ENCODE results near the gene DCLK2. TPM values are rescaled to one million over a fixed set of nuclear protein-coding genes. Genes with fewer than 3 reads are reported as not detected.
A peak's percentile ranks its signal among the peaks of the same experiment; 100 is the strongest.

DCLK2 gene
- polyA plus RNA-seq, 1 of the 3 experiments (the other 2 are of a cell fraction), result 10.1 TPM

DNA sequence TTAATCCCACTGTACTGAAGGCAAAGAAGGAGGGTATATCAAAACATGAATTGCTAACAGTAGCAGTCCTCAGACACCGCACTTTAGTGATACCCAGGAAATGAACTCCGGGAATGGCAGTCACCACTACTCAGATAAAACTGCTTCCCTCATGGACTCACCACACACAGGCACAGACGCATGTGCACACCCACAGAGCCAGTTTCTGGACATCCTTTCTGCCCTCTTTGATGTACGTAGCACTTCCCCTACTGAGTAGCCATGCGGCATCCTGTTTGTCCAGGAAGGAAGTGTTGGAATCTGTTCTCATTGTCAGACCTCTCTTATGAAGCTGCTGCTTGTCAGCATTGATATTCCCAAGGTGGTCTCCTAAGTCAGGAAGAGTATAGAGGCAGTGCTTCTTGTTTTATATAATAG, 95.7 kb downstream of the DCLK2 start:
- Histone ChIP-seq H3K79me2 (ENCODE audit: insufficient read depth) (peaks cover 69% of the 10 kb centered on the region), H3F3A (replicated peaks; ENCODE audit: insufficient read depth) (peaks cover 49% of the 10 kb centered on the region), H3K36me3 (replicated peaks in 1 of 2; ENCODE audit: control insufficient read depth in 1 of 2, insufficient read depth in 2 of 2, low read length in 1 of 2) (no peaks in the 10 kb centered on the region), H3K27me3 (ENCODE audit: insufficient read depth) (no peaks in the 10 kb centered on the region), H3K4me1 (ENCODE audit: control insufficient read depth in 1 of 2, insufficient read depth in 2 of 2, low read depth in 1 of 2, low read length in 1 of 2) (peaks cover 29 to 32% of the 10 kb centered on the region in 2 experiments), H3K4me3 (ENCODE audit: low read depth in 2 of 2, low read length in 1 of 2) (no peak overlapping the region), H3K27ac (ENCODE audit: low read depth in 2 of 2, low read length in 1 of 2) (peak overlapping the region in 1 of 2 experiments; percentile 60; a peak in 1 of 4 replicates), H3K4me2 (no peak overlapping the region), H4K20me1 (ENCODE audit: insufficient read depth) (peaks cover 8% of the 10 kb centered on the region; the same call in 1 of the 2 replicates), H3K9me3 (no peaks in the 10 kb centered on the region), H2AFZ (ENCODE audit: low read depth) (no peak overlapping the region), H3K9me2 (no peaks in the 10 kb centered on the region), H3K9ac (no peak overlapping the region)
- POLR2A ChIA-PET, result no interaction called here
- WGBS (ENCODE audit: low lambda C conversion rate), result 94% methylated on average over 5 of the region's 5 CpGs
- DNase-seq, result no peak
- CTCF ChIA-PET, result interaction anchor here (1.2 kb wide), 1 partner anchor 69 kb away, joined by 5 read pairs; no protein-coding TSS in a partner anchor
- TF ChIP-seq NRF1 (IDR thresholded peaks at IDR 0.05; ENCODE audit: low read depth, low read length) (no peak), RAD21 (IDR thresholded peaks at IDR 0.05; ENCODE audit: low read length) (no peak), EZH2phosphoT487 (IDR thresholded peaks at IDR 0.05; ENCODE audit: borderline replicate concordance, low read depth) (no peak), SMC3 (IDR thresholded peaks at IDR 0.05; ENCODE audit: low read depth, low read length) (no peak), EP300 (IDR thresholded peaks at IDR 0.05; ENCODE audit: borderline replicate concordance in 1 of 2, low read depth in 1 of 2, low read length in 1 of 2) (no peak)

- H3K4me1 ChIP-seq (ENCODE audit: control insufficient read depth in 1 of 2, insufficient read depth in 2 of 2, low read depth in 1 of 2, low read length in 1 of 2), result peaks cover 31 to 32% of the 10 kb centered on the region in 2 experiments
- H3K36me3 ChIP-seq (replicated peaks in 1 of 2; ENCODE audit: control insufficient read depth in 1 of 2, insufficient read depth in 2 of 2, low read length in 1 of 2), result no peaks in the 10 kb centered on the region
- H3K4me3 ChIP-seq (ENCODE audit: low read depth in 2 of 2, low read length in 1 of 2), result no peak overlapping the region
- no peaks in the 10 kb centered on the region for H3K27me3 ChIP-seq (ENCODE audit: insufficient read depth)
- ChIA-PET CTCF (interaction anchor here (1.1 to 2.6 kb wide), 2 partner anchors 20 to 67 kb away, joined by 3 to 9 read pairs; no protein-coding TSS in a partner anchor), POLR2A (no interaction called here)
- H3K4me2 ChIP-seq, result peak overlapping the region; percentile 58; the same call in 1 of the 2 replicates
- H3K9ac ChIP-seq, result no peak overlapping the region
- H3K79me2 ChIP-seq (ENCODE audit: insufficient read depth), result peaks cover 75% of the 10 kb centered on the region; the same call in 1 of the 2 replicates
- H3K9me2 ChIP-seq, result no peaks in the 10 kb centered on the region
- H3F3A ChIP-seq (replicated peaks; ENCODE audit: insufficient read depth), result peaks cover 32% of the 10 kb centered on the region
- peaks cover 8% of the 10 kb centered on the region; the same call in 1 of the 2 replicates for H4K20me1 ChIP-seq (ENCODE audit: insufficient read depth)
- H3K9me3 ChIP-seq, result no peaks in the 10 kb centered on the region
- H3K27ac ChIP-seq (ENCODE audit: low read depth in 2 of 2, low read length in 1 of 2), result peak overlapping the region; percentile 82 to 87
- DNase-seq, result peak; percentile 34
- 7% methylated on average over 1 of the region's 1 CpG for WGBS (ENCODE audit: low lambda C conversion rate)
- no peak overlapping the region for H2AFZ ChIP-seq (ENCODE audit: low read depth)
- TF ChIP-seq GABPA (IDR thresholded peaks at IDR 0.05; ENCODE audit: low read depth) (no peak), TEAD4 (IDR thresholded peaks at IDR 0.05; ENCODE audit: borderline replicate concordance, insufficient read depth) (peak; percentile 95), GATA2 (CRISPR knock-in tag; IDR thresholded peaks at IDR 0.05) (no peak), MEF2A (IDR thresholded peaks at IDR 0.05; ENCODE audit: borderline replicate concordance, low read depth) (peak; percentile 57; the same call in 1 of the 2 replicates), FOSL2 (IDR thresholded peaks at IDR 0.05; ENCODE audit: borderline replicate concordance, low read depth) (peak; percentile 41), MXI1 (IDR thresholded peaks at IDR 0.05; ENCODE audit: low read depth, low read length) (no peak), FOXM1 (IDR thresholded peaks at IDR 0.05; ENCODE audit: low read depth) (peak; percentile 91), ZBTB33 (IDR thresholded peaks at IDR 0.05; ENCODE audit: borderline replicate concordance, low read depth) (0 out of 2 replicates have a peak, but pooled peaks have one; percentile 27), NFIC (IDR thresholded peaks at IDR 0.05; ENCODE audit: borderline replicate concordance) (peak; percentile 91), MAX (IDR thresholded peaks at IDR 0.05; ENCODE audit: low read depth) (peak; percentile 48; the same call in 1 of the 2 replicates), SIN3A (IDR thresholded peaks at IDR 0.05; ENCODE audit: borderline replicate concordance, low read depth, low read length) (peak; percentile 82; the same call in 1 of the 2 replicates), JUND (IDR thresholded peaks at IDR 0.05) (peak; percentile 73), CHD2 (IDR thresholded peaks at IDR 0.05; ENCODE audit: low read length, partially characterized antibody) (no peak), POLR2AphosphoS5 (IDR thresholded peaks at IDR 0.05; ENCODE audit: low read depth, low read length) (peak; percentile 87; the same call in 1 of the 2 replicates), YY1 (IDR thresholded peaks at IDR 0.05; ENCODE audit: low read depth) (no peak), RCOR1 (IDR thresholded peaks at IDR 0.05; ENCODE audit: low read length) (no peak), RAD21 (IDR thresholded peaks at IDR 0.05; ENCODE audit: low read length) (no peak), FOXJ3 (CRISPR knock-in tag; IDR thresholded peaks at IDR 0.05) (no peak), TAF1 (IDR thresholded peaks at IDR 0.05; ENCODE audit: borderline replicate concordance, low read depth, low read length) (no peak)
- TF ChIP-seq, protein P1, sequence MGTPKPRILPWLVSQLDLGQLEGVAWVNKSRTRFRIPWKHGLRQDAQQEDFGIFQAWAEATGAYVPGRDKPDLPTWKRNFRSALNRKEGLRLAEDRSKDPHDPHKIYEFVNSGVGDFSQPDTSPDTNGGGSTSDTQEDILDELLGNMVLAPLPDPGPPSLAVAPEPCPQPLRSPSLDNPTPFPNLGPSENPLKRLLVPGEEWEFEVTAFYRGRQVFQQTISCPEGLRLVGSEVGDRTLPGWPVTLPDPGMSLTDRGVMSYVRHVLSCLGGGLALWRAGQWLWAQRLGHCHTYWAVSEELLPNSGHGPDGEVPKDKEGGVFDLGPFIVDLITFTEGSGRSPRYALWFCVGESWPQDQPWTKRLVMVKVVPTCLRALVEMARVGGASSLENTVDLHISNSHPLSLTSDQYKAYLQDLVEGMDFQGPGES (IDR thresholded peaks at IDR 0.05; ENCODE audit: low read depth, low read length), result no peak
- TF ChIP-seq, protein P2, sequence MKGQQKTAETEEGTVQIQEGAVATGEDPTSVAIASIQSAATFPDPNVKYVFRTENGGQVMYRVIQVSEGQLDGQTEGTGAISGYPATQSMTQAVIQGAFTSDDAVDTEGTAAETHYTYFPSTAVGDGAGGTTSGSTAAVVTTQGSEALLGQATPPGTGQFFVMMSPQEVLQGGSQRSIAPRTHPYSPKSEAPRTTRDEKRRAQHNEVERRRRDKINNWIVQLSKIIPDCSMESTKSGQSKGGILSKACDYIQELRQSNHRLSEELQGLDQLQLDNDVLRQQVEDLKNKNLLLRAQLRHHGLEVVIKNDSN (IDR thresholded peaks at IDR 0.05; ENCODE audit: borderline replicate concordance, low read depth), result no peak
Observed at GRCh38 chr4:150176547-150176946, 98.3 kb downstream of the DCLK2 start.

Measured in SK-N-SH (cell line).